ENCODE results near the gene ZNF319.

The ZNF319 gene

GRCh38 chr16:57957673-57958392 is 42.6 kb downstream of the ZNF319 start:
- no peak for ATAC-seq (replicated peaks)

GRCh38 chr16:57956924-57957672 is 43.4 kb downstream of the ZNF319 start:
- no peak overlapping the region for H3K4me3 Mint-ChIP-seq
- no peaks in the 10 kb centered on the region for H3K4me1 Mint-ChIP-seq
- no peaks in the 10 kb centered on the region for H3K9me3 Mint-ChIP-seq
- no peak for ATAC-seq (replicated peaks)
- H3K36me3 Mint-ChIP-seq = no peaks in the 10 kb centered on the region
- no peak overlapping the region for H3K27ac Mint-ChIP-seq
- H3K27me3 Mint-ChIP-seq = peaks cover 21 to 22% of the 10 kb centered on the region in 2 donors
- no peak for DNase-seq

More at GRCh38 chr16:57957673-57958392, 42.6 kb downstream of the ZNF319 start:
- Mint-ChIP-seq H3K27me3 (peaks cover 22 to 27% of the 10 kb centered on the region in 2 donors), H3K9me3 (no peaks in the 10 kb centered on the region), H3K4me1 (no peaks in the 10 kb centered on the region), H3K36me3 (no peaks in the 10 kb centered on the region), H3K4me3 (no peak overlapping the region), H3K27ac (no peak overlapping the region)
- DNase-seq = no peak

- ATAC-seq (replicated peaks) (no peak), DNase-seq (no peak)
- Mint-ChIP-seq H3K9me3 (no peaks in the 10 kb centered on the region), H3K27me3 (peaks cover 16 to 19% of the 10 kb centered on the region in 2 donors), H3K27ac (no peak overlapping the region), H3K36me3 (no peaks in the 10 kb centered on the region), H3K4me1 (no peaks in the 10 kb centered on the region), H3K4me3 (no peak overlapping the region)
Observed at GRCh38 chr16:57956270-57956808, 44.1 kb downstream of the ZNF319 start.

GRCh38 chr16:57955572-57956188 is 44.8 kb downstream of the ZNF319 start:
- H3K9me3 Mint-ChIP-seq = no peaks in the 10 kb centered on the region
- H3K27ac Mint-ChIP-seq = no peak overlapping the region
- DNase-seq = no peak
- H3K36me3 Mint-ChIP-seq = no peaks in the 10 kb centered on the region
- H3K27me3 Mint-ChIP-seq = peaks cover 15 to 17% of the 10 kb centered on the region in 2 donors
- ATAC-seq (replicated peaks) = no peak
- H3K4me1 Mint-ChIP-seq = no peaks in the 10 kb centered on the region
- no peak overlapping the region for H3K4me3 Mint-ChIP-seq

- DNase-seq = no peak
- ATAC-seq (replicated peaks) = no peak
- H3K36me3 Mint-ChIP-seq = no peaks in the 10 kb centered on the region
- H3K27ac Mint-ChIP-seq = no peak overlapping the region
- no peaks in the 10 kb centered on the region for H3K9me3 Mint-ChIP-seq
- H3K4me3 Mint-ChIP-seq = no peak overlapping the region
- H3K27me3 Mint-ChIP-seq = peaks cover 5 to 15% of the 10 kb centered on the region in 2 donors
- H3K4me1 Mint-ChIP-seq = no peaks in the 10 kb centered on the region
Observed at GRCh38 chr16:57953857-57954256, 46.6 kb downstream of the ZNF319 start.

GRCh38 chr16:57952909-57953308 is 47.6 kb downstream of the ZNF319 start:
- H3K4me1 Mint-ChIP-seq = no peaks in the 10 kb centered on the region
- no peak overlapping the region for H3K4me3 Mint-ChIP-seq

GRCh38 chr16:57951204-57951960 is 49.1 kb downstream of the ZNF319 start:
- no peak for DNase-seq
- H3K27ac Mint-ChIP-seq = no peak overlapping the region

More at GRCh38 chr16:57952909-57953308, 47.6 kb downstream of the ZNF319 start:
- Mint-ChIP-seq H3K36me3 (no peaks in the 10 kb centered on the region), H3K9me3 (no peaks in the 10 kb centered on the region), H3K27ac (no peak overlapping the region), H3K27me3 (peaks cover 5 to 11% of the 10 kb centered on the region in 2 donors)
- no peak for ATAC-seq (replicated peaks)
- no peak for DNase-seq

GRCh38 chr16:57950382-57950781 is 50.1 kb downstream of the ZNF319 start:
- DNase-seq = no peak
- ATAC-seq (replicated peaks) = no peak
- Mint-ChIP-seq H3K9me3 (no peaks in the 10 kb centered on the region), H3K27ac (no peak overlapping the region), H3K4me1 (no peaks in the 10 kb centered on the region), H3K4me3 (no peak overlapping the region), H3K36me3 (no peaks in the 10 kb centered on the region), H3K27me3 (peaks cover 5 to 8% of the 10 kb centered on the region in 2 donors)

More at GRCh38 chr16:57951204-57951960, 49.1 kb downstream of the ZNF319 start:
- H3K9me3 Mint-ChIP-seq = no peaks in the 10 kb centered on the region
- no peak for ATAC-seq (replicated peaks)
- no peak overlapping the region for H3K4me3 Mint-ChIP-seq
- no peaks in the 10 kb centered on the region for H3K4me1 Mint-ChIP-seq
- H3K27me3 Mint-ChIP-seq = peaks cover 5 to 11% of the 10 kb centered on the region in 2 donors
- H3K36me3 Mint-ChIP-seq = no peaks in the 10 kb centered on the region

GRCh38 chr16:57949595-57950238 is 50.8 kb downstream of the ZNF319 start:
- H3K27ac Mint-ChIP-seq = no peak overlapping the region
- DNase-seq (no peak), ATAC-seq (replicated peaks) (no peak)
- no peak overlapping the region for H3K4me3 Mint-ChIP-seq
- no peaks in the 10 kb centered on the region for H3K36me3 Mint-ChIP-seq
- no peaks in the 10 kb centered on the region for H3K4me1 Mint-ChIP-seq
- H3K27me3 Mint-ChIP-seq = peaks cover 5% of the 10 kb centered on the region in 2 donors
- H3K9me3 Mint-ChIP-seq = no peaks in the 10 kb centered on the region

GRCh38 chr16:57949013-57949412 is 51.5 kb downstream of the ZNF319 start:
- no peak overlapping the region for H3K27ac Mint-ChIP-seq
- H3K36me3 Mint-ChIP-seq = no peaks in the 10 kb centered on the region
- ATAC-seq (replicated peaks) (no peak), DNase-seq (no peak)
- no peaks in the 10 kb centered on the region for H3K9me3 Mint-ChIP-seq
- peaks cover 5% of the 10 kb centered on the region in 2 donors for H3K27me3 Mint-ChIP-seq
- H3K4me1 Mint-ChIP-seq = no peaks in the 10 kb centered on the region
- H3K4me3 Mint-ChIP-seq = no peak overlapping the region

GRCh38 chr16:57948027-57948426 is 52.4 kb downstream of the ZNF319 start:
- no peaks in the 10 kb centered on the region for H3K9me3 Mint-ChIP-seq
- ATAC-seq (replicated peaks) = no peak
- no peak for DNase-seq
- H3K27ac Mint-ChIP-seq = no peak overlapping the region
- no peaks in the 10 kb centered on the region for H3K36me3 Mint-ChIP-seq
- H3K4me1 Mint-ChIP-seq = no peaks in the 10 kb centered on the region
- no peak overlapping the region for H3K4me3 Mint-ChIP-seq
- peaks cover 5 to 11% of the 10 kb centered on the region in 2 donors for H3K27me3 Mint-ChIP-seq

GRCh38 chr16:57947261-57947660 is 53.2 kb downstream of the ZNF319 start:
- Mint-ChIP-seq H3K9me3 (no peaks in the 10 kb centered on the region), H3K4me1 (no peaks in the 10 kb centered on the region), H3K36me3 (no peaks in the 10 kb centered on the region), H3K27me3 (peaks cover 5 to 9% of the 10 kb centered on the region in 2 donors), H3K27ac (no peak overlapping the region), H3K4me3 (no peak overlapping the region)
- DNase-seq (no peak), ATAC-seq (replicated peaks) (no peak)

GRCh38 chr16:57946181-57946801 is 54.2 kb downstream of the ZNF319 start:
- H3K27ac Mint-ChIP-seq = no peak overlapping the region
- no peaks in the 10 kb centered on the region for H3K36me3 Mint-ChIP-seq
- peaks cover 5 to 9% of the 10 kb centered on the region in 2 donors for H3K27me3 Mint-ChIP-seq
- H3K4me1 Mint-ChIP-seq = no peaks in the 10 kb centered on the region
- DNase-seq = no peak
- ATAC-seq (replicated peaks) = no peak
- H3K4me3 Mint-ChIP-seq = no peak overlapping the region
- no peaks in the 10 kb centered on the region for H3K9me3 Mint-ChIP-seq
